T-cell (primary cell): ENCODE measurements around the gene MGAT5. TPM values are rescaled to one million over a fixed set of nuclear protein-coding genes. Genes with fewer than 3 reads are reported as not detected.

Experiments used
- ATAC-seq, 4 experiments: fragments of 200-7000 bp in 3 of 4; fragments of 150-1000 bp in 1 of 4; cut with Tn5 transposase; replicated peaks in 1 of 4; 1 replicate in 3 of 4; 2 replicates in 1 of 4; pipeline ENCODE4 v1.10.0; 2021; ENCODE audit warnings: moderate library complexity in 3 of 4, mild to moderate bottlenecking in 2 of 4, moderate number of reproducible peaks in 1 of 4
- CTCF ChIA-PET, 2 donors: fragments of 300-600 bp; sonication (Branson Sonifier 250); formaldehyde crosslinking; loops; one replicate each; lab custom pipeline; 2022; ENCODE audit warnings: antibody characterized with exemption in 2 of 2; lab: Charles Lee
- POLR2A ChIA-PET, 2 donors: fragments of 300-600 bp; sonication (Branson Sonifier 250); formaldehyde crosslinking; loops; one replicate each; lab custom pipeline; 2022; ENCODE audit warnings: antibody characterized with exemption in 2 of 2; lab: Charles Lee
- DNase-seq, 35 experiments: peaks; one replicate each; pipeline versions ENCODE4 v3.0.0 to v3.0.0-alpha.2; 2013 to 2023
- H3K27ac ChIP-seq: one replicate; pipeline ENCODE4 v1.5.1; 2013; ENCODE audit warnings: low read length
- H3K27me3 ChIP-seq, 2 experiments: replicated peaks in 1 of 2; 1 replicate in 1 of 2; 2 replicates in 1 of 2; pipeline versions ENCODE4 v1.6.1 to v1.7.0; 2013; ENCODE audit warnings: low read length in 1 of 2, mixed read lengths in 1 of 2; ENCODE audit not compliant: control insufficient read depth in 2 of 2, insufficient read depth in 2 of 2; ENCODE audit errors: extremely low read depth in 1 of 2
- H3K36me3 ChIP-seq, 2 donors: 1 replicate in 1 of 2; 2 replicates in 1 of 2; pipeline versions ENCODE4 v1.6.1 to v1.7.0; 2013; ENCODE audit warnings: low read length in 1 of 2; ENCODE audit not compliant: control insufficient read depth in 2 of 2, insufficient read depth in 1 of 2; ENCODE audit errors: extremely low read depth in 1 of 2
- H3K4me1 ChIP-seq, 2 experiments: 1 replicate in 1 of 2; 2 replicates in 1 of 2; pipeline versions ENCODE4 v1.6.1 to v1.7.0; 2013; ENCODE audit warnings: low read length in 2 of 2, mixed read lengths in 1 of 2; ENCODE audit not compliant: insufficient read depth in 2 of 2, control insufficient read depth in 1 of 2; ENCODE audit errors: extremely low read depth in 1 of 2
- H3K4me3 ChIP-seq, 2 donors: 1 replicate in 1 of 2; 2 replicates in 1 of 2; pipeline versions ENCODE4 v1.5.1 to v1.7.0; 2013; ENCODE audit warnings: mild to moderate bottlenecking in 2 of 2, low read length in 1 of 2, moderate library complexity in 1 of 2; ENCODE audit not compliant: control insufficient read depth in 1 of 2; ENCODE audit errors: extremely low read depth in 1 of 2
- H3K9me3 ChIP-seq: 2 replicates; pipeline ENCODE4 v1.7.0; 2013
- H3K27ac Mint-ChIP-seq, 2 donors: one replicate each; pipeline ENCODE4 v1.8.0; 2020 to 2021; ENCODE audit warnings: mild to moderate bottlenecking in 2 of 2, mixed read lengths in 2 of 2
- H3K27me3 Mint-ChIP-seq, 2 donors: one replicate each; pipeline ENCODE4 v1.8.0; 2021 to 2022; ENCODE audit warnings: mixed read lengths in 2 of 2
- H3K36me3 Mint-ChIP-seq: one replicate; pipeline ENCODE4 v1.8.0; 2021; ENCODE audit warnings: mixed read lengths
- H3K4me1 Mint-ChIP-seq, 3 donors: one replicate each; pipeline ENCODE4 v1.8.0; 2020 to 2022; ENCODE audit warnings: mixed read lengths in 3 of 3, mild to moderate bottlenecking in 1 of 3
- H3K4me3 Mint-ChIP-seq, 3 donors: one replicate each; pipeline ENCODE4 v1.8.0; 2020 to 2022; ENCODE audit warnings: mild to moderate bottlenecking in 3 of 3, mixed read lengths in 3 of 3, moderate library complexity in 3 of 3
- H3K9me3 Mint-ChIP-seq, 3 donors: one replicate each; pipeline ENCODE4 v1.8.0; 2020 to 2022; ENCODE audit warnings: mixed read lengths in 3 of 3
- WGBS: methylation state at CpG from one replicate; pipeline ENCODE4 v1.1.5; 2013; ENCODE audit warnings: missing lambda C conversion rate; ENCODE audit not compliant: insufficient coverage; 5-methylcytosine and 5-hydroxymethylcytosine counted together
- total RNA-seq, 35 experiments: library from RNA in 6 of 35; stranded (reverse) in 6 of 35; fragments of 120-200 nt in 1 of 35; gene quantifications; one replicate each; pipeline versions ENCODE4 v1.2.1 to v1.2.4 and lab custom pipeline; 2013 to 2026

Gene MGAT5
- total RNA-seq, 5 donors from 2014 or later (not counting 1 experiment from before 2014, with no cell fraction given) = 61.1 to 94.9 (median 81.8) TPM

GRCh38 chr2:134489732-134490384 is 236.0 kb downstream of the MGAT5 start:
- no peaks in the 10 kb centered on the region for H3K9me3 ChIP-seq
- CTCF ChIA-PET = interaction anchor here in 1 of 2 donors (0.7 kb wide), 1 partner anchor 136 kb away, joined by 3 read pairs; no protein-coding TSS in a partner anchor
- WGBS = 73% methylated on average over 7 of the region's 11 CpGs
- POLR2A ChIA-PET = no interaction called here
- Mint-ChIP-seq H3K4me1 (peaks cover 0 to 9% (median 0%) of the 10 kb centered on the region in 3 donors), H3K36me3 (no peaks in the 10 kb centered on the region), H3K4me3 (no peak overlapping the region), H3K27ac (no peak overlapping the region), H3K27me3 (peaks cover 0 to 4% of the 10 kb centered on the region in 2 donors), H3K9me3 (no peaks in the 10 kb centered on the region)
- no peaks in the 10 kb centered on the region for H3K4me1 ChIP-seq
- H3K4me3 ChIP-seq = no peak overlapping the region
- peaks cover 0 to 7% of the 10 kb centered on the region in 2 experiments for H3K27me3 ChIP-seq
- H3K36me3 ChIP-seq = no peaks in the 10 kb centered on the region
- H3K27ac ChIP-seq = no peak overlapping the region
- DNase-seq (no peak), ATAC-seq (no peak)

GRCh38 chr2:134490559-134490958 is 236.7 kb downstream of the MGAT5 start:
- ATAC-seq = no peak
- H3K36me3 Mint-ChIP-seq = no peaks in the 10 kb centered on the region
- ChIA-PET POLR2A (no interaction called here), CTCF (interaction anchor here (0.6 to 0.7 kb wide), 2 partner anchors 26 to 135 kb away, joined by 3 read pairs; no protein-coding TSS in a partner anchor)
- Histone ChIP-seq H3K36me3 (no peaks in the 10 kb centered on the region), H3K27me3 (peaks cover 0 to 13% of the 10 kb centered on the region in 2 experiments), H3K27ac (no peak overlapping the region), H3K9me3 (no peaks in the 10 kb centered on the region), H3K4me1 (no peaks in the 10 kb centered on the region), H3K4me3 (no peak overlapping the region)
- no peak overlapping the region for H3K27ac Mint-ChIP-seq
- peaks cover 0 to 9% (median 0%) of the 10 kb centered on the region in 3 donors for H3K4me1 Mint-ChIP-seq
- WGBS = no CpG with 5 or more reads among the region's 4 CpGs
- H3K4me3 Mint-ChIP-seq = no peak overlapping the region
- no peaks in the 10 kb centered on the region for H3K9me3 Mint-ChIP-seq
- no peak for DNase-seq
- peaks cover 0 to 4% of the 10 kb centered on the region in 2 donors for H3K27me3 Mint-ChIP-seq

GRCh38 chr2:134491022-134491421 is 237.2 kb downstream of the MGAT5 start:
- ChIA-PET CTCF (interaction anchor here in 1 of 2 donors (0.6 kb wide), 2 partner anchors 10 to 26 kb away, joined by 3 to 5 read pairs; no protein-coding TSS in a partner anchor), POLR2A (no interaction called here)
- DNase-seq = no peak
- H3K4me3 ChIP-seq = no peak overlapping the region
- no peaks in the 10 kb centered on the region for H3K4me1 ChIP-seq
- Mint-ChIP-seq H3K4me3 (no peak overlapping the region), H3K36me3 (no peaks in the 10 kb centered on the region), H3K27me3 (peaks cover 0 to 4% of the 10 kb centered on the region in 2 donors), H3K4me1 (peaks cover 0 to 9% (median 0%) of the 10 kb centered on the region in 3 donors), H3K27ac (no peak overlapping the region), H3K9me3 (no peaks in the 10 kb centered on the region)
- no peak overlapping the region for H3K27ac ChIP-seq
- no peak for ATAC-seq
- no peaks in the 10 kb centered on the region for H3K9me3 ChIP-seq
- no peaks in the 10 kb centered on the region for H3K36me3 ChIP-seq
- peaks cover 0 to 13% of the 10 kb centered on the region in 2 experiments for H3K27me3 ChIP-seq
- WGBS = no CpG with 5 or more reads among the region's 4 CpGs

- H3K4me3 ChIP-seq = no peak overlapping the region
- no peaks in the 10 kb centered on the region for H3K36me3 ChIP-seq
- no peaks in the 10 kb centered on the region for H3K4me1 ChIP-seq
- DNase-seq = peak in 1 of 35 experiments; percentile 3
- 48% methylated on average over 4 of the region's 9 CpGs for WGBS
- peaks cover 2 to 4% of the 10 kb centered on the region in 2 donors for H3K27me3 Mint-ChIP-seq
- ChIA-PET CTCF (interaction anchor here in 1 of 2 donors (0.6 kb wide), 3 partner anchors 11 to 425 kb away, joined by 3 to 5 read pairs (median 3); no protein-coding TSS in a partner anchor), POLR2A (no interaction called here)
- no peak overlapping the region for H3K27ac ChIP-seq
- peak in 1 of 4 experiments; percentile 51 for ATAC-seq
- H3K9me3 Mint-ChIP-seq = no peaks in the 10 kb centered on the region
- H3K4me1 Mint-ChIP-seq = peaks cover 0 to 9% (median 0%) of the 10 kb centered on the region in 3 donors
- no peak overlapping the region for H3K4me3 Mint-ChIP-seq
- no peaks in the 10 kb centered on the region for H3K9me3 ChIP-seq
- H3K36me3 Mint-ChIP-seq = no peaks in the 10 kb centered on the region
- peaks cover 0 to 13% of the 10 kb centered on the region in 2 experiments for H3K27me3 ChIP-seq
- no peak overlapping the region for H3K27ac Mint-ChIP-seq
Observed at GRCh38 chr2:134491771-134492441, 238.0 kb downstream of the MGAT5 start.

- Mint-ChIP-seq H3K4me1 (peaks cover 0 to 9% (median 0%) of the 10 kb centered on the region in 3 donors), H3K36me3 (no peaks in the 10 kb centered on the region), H3K27ac (no peak overlapping the region), H3K27me3 (peaks cover 4% of the 10 kb centered on the region in 2 donors), H3K4me3 (no peak overlapping the region), H3K9me3 (no peaks in the 10 kb centered on the region)
- POLR2A ChIA-PET = no interaction called here
- H3K36me3 ChIP-seq = no peaks in the 10 kb centered on the region
- H3K27me3 ChIP-seq = peaks cover 0 to 13% of the 10 kb centered on the region in 2 experiments
- no peaks in the 10 kb centered on the region for H3K9me3 ChIP-seq
- no peak overlapping the region for H3K4me3 ChIP-seq
- no peaks in the 10 kb centered on the region for H3K4me1 ChIP-seq
- ATAC-seq = no peak
- no CpG with 5 or more reads among the region's 4 CpGs for whole genome bisulfite sequencing
- H3K27ac ChIP-seq = no peak overlapping the region
- CTCF ChIA-PET = interaction anchor here in 1 of 2 donors (0.6 kb wide), 1 partner anchor 12 kb away, joined by 4 read pairs; no protein-coding TSS in a partner anchor
- no peak for DNase-seq
Observed at GRCh38 chr2:134493797-134494196, 239.9 kb downstream of the MGAT5 start.

GRCh38 chr2:134498654-134499053 is 244.8 kb downstream of the MGAT5 start:
- Mint-ChIP-seq H3K36me3 (no peaks in the 10 kb centered on the region), H3K9me3 (no peaks in the 10 kb centered on the region), H3K27me3 (peaks cover 0 to 4% of the 10 kb centered on the region in 2 donors), H3K4me3 (no peak overlapping the region), H3K27ac (no peak overlapping the region), H3K4me1 (no peaks in the 10 kb centered on the region)
- Histone ChIP-seq H3K4me1 (no peaks in the 10 kb centered on the region), H3K36me3 (no peaks in the 10 kb centered on the region), H3K4me3 (no peak overlapping the region), H3K27ac (no peak overlapping the region), H3K9me3 (no peaks in the 10 kb centered on the region), H3K27me3 (peaks cover 0 to 9% of the 10 kb centered on the region in 2 experiments)
- POLR2A ChIA-PET = interaction anchor here in 1 of 2 donors (0.6 kb wide), 1 partner anchor 9 kb away, joined by 12 read pairs; no protein-coding TSS in a partner anchor
- CTCF ChIA-PET = interaction anchor here in 1 of 2 donors (0.6 to 0.7 kb wide), 2 partner anchors 34 to 172 kb away, joined by 6 to 8 read pairs; no protein-coding TSS in a partner anchor
- DNase-seq (no peak), ATAC-seq (no peak)
- WGBS = 92% methylated on average over 5 of the region's 7 CpGs
